Stimulated activated CD4-positive, alpha-beta T cell treated with anti-CD3 and anti-CD28 coated beads, Interleukin-15, amount 100 ng/mL, for 24 hours (primary cell): ENCODE measurements around the gene DHTKD1.

Experiments
- DNase-seq: peaks from one replicate; pipeline ENCODE4 v3.0.0-alpha.2; 2020

Gene DHTKD1, protein sequence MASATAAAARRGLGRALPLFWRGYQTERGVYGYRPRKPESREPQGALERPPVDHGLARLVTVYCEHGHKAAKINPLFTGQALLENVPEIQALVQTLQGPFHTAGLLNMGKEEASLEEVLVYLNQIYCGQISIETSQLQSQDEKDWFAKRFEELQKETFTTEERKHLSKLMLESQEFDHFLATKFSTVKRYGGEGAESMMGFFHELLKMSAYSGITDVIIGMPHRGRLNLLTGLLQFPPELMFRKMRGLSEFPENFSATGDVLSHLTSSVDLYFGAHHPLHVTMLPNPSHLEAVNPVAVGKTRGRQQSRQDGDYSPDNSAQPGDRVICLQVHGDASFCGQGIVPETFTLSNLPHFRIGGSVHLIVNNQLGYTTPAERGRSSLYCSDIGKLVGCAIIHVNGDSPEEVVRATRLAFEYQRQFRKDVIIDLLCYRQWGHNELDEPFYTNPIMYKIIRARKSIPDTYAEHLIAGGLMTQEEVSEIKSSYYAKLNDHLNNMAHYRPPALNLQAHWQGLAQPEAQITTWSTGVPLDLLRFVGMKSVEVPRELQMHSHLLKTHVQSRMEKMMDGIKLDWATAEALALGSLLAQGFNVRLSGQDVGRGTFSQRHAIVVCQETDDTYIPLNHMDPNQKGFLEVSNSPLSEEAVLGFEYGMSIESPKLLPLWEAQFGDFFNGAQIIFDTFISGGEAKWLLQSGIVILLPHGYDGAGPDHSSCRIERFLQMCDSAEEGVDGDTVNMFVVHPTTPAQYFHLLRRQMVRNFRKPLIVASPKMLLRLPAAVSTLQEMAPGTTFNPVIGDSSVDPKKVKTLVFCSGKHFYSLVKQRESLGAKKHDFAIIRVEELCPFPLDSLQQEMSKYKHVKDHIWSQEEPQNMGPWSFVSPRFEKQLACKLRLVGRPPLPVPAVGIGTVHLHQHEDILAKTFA

DNA sequence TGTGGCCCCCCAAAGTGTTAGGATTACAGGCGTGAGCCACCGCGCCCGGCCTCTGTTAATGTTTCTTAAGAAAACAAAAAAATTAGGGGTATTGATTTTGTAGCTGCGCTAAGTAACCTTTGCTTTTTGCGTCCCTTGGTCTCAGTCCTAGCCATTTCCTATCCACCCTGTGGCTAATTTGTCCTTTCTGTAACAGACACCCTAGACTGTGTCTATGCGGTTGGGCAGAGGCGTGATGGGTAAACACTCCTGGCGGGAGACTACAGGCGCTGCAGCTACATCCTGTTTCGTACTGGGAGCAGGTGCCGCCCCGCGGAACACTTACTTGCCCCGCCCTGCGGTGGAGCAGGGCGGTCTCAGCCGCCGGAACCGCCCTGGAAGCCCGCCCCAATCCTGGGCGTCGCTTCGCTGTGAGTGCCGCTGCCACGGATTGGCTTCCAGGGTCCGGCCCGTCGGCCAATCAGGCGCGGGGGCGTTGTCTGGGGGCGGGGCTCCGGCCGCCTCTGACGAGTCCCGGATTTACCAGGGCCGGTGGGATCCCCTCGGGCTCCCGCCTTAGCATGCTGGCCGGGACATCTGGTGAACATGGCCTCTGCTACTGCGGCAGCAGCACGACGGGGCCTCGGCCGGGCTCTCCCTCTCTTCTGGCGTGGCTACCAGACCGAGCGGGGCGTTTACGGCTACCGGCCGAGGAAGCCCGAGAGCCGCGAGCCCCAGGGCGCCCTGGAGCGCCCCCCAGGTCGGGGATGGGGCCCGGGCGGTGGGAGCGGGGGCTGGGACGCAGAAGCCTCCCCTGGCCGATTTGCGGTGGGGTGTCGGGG is at the start of gene DHTKD1:
Gene DHTKD1 (plus strand): TSS at position 506 of the 821 bp plus-strand sequence. CDS start 80 bp downstream, at position 586.
- DNase-seq = peak; percentile 100

DNA sequence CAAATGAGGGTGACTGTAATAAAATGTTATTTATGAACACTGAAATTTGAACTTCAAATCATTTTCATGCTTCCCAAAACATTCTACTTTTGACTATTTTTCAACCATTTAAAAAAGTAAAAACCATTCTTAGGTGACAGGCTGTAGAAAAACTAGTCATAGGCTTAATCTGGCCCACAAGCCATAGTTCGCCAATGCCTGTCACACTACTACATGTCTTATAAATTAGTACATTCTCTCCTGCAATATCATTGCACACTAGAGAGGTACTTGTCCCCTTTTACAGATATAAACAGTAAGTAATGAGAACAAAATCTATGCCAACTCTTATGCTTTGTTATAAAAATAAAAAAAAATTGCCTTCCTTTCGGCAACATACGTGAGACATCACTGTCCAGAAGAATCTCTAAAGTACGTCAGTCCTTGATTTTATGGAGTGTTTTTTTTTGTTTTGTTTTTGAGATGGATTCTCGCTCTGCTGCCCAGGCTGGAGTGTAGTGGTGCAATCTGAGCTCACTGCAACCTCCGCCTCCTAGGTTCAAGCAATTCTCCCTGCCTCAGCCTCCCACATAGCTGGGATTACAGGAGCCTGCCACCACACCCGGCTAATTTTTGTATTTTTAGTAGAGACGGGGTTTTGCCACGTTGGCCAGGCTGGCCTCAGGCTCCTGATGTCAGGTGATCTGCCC is 49.3 kb upstream of the DHTKD1 start:
- DNase-seq = no peak

DNA sequence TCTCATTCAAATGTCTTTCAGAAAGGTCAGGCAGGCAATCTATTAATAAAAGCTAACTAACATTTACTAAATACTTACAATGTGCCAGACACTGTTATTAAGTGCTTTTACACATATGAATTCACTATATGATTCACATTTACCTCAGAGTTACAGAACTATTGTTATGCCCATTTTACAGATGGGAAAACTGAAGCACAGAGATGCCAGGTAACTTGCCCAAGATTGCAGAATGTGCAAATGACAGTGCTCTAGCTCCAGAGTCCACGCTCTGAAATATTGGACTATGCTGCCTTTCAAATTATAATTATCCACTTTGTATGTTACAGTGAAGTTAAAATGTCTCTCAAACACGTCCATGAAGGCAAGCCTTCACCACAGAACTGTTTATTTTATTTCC is 48.2 kb upstream of the DHTKD1 start:
- no peak for DNase-seq

DNA sequence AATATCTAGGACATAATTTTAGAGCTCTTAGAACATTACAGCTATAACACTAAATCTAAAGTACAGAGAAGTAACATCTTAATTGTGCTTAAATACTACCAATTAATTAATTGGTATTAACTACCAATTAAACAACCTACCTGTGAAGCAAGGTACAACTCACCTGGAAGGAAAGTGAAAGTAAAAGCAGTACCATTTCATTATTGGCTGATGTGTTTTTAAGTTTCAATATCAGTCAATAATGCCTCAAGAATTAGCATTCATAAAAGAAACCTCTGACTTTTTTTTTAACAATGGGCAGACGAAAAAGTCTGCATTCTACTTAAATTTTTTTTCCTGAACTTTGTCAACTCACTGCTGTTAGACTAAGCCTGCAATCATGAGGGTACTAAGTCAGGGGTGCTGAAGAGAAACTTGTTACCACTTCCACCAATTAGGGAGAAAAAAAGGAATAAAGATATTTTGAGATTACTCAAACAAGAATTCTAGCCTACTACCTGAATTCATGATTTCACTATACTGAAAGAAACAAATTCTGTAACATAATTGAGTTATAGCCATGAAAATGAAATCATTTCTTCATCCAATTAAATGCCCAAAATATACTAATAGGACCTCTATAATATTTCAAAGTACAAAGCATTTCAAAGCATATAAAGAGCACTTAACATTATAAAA is 46.0 kb upstream of the DHTKD1 start:
- no peak for DNase-seq

DNA sequence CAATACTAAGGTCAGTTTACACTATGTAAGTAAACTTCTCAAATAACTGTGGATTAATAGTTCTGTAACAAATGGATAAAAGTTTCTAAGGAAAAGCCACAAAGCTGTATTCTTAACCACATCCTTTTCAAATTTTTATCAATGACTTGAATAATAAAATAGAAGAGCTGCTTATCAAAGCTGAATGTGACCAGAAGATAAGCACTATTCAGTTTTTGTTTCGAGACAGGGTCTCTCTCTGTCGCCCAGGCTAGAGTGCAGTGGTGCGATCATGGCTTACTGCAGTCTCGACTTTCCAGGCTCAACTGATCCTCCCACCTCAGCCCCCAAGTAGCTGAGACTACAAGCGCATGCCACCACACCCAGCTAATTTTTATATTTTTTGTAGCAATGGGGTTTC is 43.2 kb upstream of the DHTKD1 start:
- DNase-seq = no peak

DNA sequence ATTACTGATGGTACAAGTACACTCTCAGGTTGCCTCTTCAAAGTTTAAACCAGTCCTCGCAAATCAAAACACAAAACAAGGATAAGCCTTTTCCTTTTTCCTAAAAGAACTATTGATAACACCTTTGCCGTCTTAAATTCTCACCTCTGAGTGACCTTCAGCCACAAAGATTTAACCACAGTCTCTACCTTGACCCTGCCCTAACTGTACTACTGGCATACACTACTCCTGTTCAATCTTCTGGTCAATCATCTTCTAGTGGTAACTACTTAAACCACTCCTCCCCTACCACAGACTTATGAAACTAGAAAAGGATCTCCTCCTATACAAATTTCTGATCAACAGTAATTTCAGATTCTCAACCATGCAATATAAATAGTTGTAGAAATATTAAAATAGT is 41.2 kb upstream of the DHTKD1 start:
- DNase-seq = no peak

DNA sequence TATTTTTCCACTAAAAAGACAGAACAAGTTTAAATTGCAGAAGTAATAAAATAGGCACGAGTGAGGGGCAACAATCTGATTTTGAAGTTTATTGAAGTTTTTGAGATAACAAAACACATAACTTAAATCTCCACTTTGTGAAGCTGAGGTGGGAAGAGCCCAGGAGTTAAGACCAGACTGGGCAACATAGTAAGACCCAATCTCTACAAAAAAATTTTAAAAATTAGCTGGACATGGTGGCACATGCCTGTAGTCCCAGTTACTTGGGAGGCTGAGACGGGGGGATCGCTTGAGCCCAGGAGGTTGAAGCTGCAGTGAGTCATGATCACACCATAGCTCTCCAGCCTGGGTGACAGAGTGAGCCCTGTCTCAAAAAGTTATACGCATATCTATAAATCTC is 37.4 kb upstream of the DHTKD1 start:
- no peak for DNase-seq

DNA sequence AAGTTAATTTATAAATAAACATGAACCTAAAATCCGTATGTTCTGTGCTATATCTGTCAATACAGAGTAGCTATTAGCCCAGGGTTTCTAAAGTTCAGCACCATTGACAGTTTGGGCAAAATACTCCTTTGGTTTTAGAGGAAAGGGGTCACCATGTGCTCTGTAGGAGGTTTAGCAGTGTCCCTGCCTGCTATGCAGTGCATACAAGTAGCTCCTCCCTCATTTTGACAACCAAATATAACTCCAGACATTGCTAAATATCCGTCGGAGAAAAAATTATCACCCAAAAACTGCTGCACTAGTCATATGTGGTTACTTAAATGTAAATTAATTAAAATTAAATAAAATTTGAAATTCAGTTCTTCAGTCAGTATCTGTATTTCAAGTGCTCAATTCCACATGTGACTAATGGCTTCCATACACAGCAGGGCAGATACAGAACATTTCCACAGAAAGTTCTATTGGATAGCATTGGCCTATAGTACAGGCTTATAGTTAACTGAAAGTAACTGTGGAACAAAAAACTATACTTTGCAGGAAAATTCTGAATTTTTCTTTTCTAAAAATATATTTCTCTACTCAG is 32.6 kb upstream of the DHTKD1 start:
- no peak for DNase-seq

DNA sequence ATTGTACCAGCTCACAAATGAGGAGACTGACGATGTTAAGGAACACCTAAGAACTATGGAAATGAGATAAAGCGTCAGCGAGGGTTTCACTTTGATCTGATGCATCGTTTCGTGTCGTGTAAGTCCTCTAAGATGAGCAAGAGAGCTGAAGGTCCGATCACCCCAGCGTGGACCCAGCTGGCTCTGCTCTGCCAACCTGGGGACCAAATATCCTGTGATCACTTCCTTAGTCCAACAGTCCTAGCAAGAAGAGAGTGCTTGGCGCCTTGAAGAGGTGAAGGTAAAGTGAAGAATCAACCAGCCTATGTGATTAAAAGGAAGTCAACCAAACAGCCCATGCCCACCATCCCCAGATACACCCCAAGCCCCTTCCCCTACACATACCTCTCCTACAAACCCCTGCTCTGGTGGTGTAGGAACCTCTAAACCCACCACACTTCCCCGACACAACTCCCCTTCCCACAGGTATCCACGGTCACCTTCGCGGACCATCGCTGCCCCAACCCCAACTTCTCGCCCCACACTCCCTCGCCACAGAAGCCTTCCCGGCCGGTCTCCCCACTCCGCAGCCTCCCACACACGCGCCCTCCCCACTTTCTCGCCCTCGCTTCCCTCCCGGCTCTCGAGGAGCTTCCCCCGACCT is 26.9 kb upstream of the DHTKD1 start:
- DNase-seq = peak; percentile 44

DNA sequence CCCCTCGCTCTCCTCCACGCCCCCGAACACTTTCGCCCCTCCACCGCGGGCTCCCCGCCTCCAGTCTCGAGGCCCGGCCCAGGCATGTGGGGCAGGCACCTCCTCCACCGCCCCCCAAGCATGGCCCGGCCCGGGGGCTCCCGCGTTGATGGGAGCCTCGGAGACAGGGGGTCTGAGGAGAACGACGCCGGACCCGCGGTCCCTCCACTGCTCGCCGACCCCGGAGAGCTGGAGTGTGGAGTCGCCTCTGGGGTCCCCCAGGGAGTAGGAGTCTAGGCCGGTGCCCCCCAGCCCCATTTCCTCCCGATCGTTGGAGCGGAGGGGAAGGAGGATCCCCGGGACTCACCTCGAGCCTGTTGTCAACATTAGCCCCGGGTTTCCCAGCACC is 26.4 kb upstream of the DHTKD1 start:
- DNase-seq = peak; percentile 63

DNA sequence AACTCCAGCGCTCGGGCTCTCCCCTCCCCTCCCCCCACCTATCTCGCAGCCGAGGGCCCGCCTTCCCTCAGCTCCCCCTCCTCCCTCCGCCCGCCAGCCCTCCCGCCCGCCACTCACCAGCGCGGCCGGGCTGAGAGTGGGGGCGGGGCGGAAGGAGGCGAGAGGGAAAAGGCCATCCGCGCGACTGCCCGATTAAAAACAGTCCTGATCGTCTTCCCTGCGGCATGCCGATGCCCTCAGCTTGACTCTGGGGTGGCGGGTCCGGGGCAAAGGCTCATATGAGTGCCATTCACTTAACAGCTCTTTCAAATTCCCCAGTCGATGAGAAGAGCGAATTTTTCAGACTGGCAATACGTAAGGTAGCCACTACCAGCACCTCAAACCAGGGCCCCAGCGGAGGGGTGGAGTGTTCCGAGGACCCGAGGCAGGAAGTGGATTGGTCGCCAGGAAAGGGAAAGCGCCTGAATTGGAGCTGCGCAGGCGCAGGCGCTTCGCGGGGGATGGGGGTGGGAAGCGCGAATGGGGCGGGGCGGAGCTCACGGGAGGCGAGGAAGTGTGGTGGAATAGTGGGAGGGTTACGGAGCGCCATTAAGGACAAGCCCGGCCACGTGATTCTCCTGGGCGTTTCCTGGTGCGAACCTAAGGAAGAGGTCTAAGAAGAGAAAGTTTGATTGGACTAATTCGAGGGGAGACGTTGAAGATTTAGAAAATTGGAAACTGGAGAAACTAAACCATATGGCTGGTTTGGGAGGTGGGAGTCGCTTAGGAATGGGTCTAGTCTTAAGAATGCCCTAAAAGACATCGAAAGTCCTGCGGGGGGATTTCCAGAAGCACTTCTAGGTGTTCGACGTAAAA is 25.7 kb upstream of the DHTKD1 start, which contains the start of gene UPF2:
Gene UPF2 (minus strand): TSS at position 13 of the 855 bp plus-strand sequence. CDS start 7,386 bp downstream, outside the sequence.
- DNase-seq = peak; percentile 98

DNA sequence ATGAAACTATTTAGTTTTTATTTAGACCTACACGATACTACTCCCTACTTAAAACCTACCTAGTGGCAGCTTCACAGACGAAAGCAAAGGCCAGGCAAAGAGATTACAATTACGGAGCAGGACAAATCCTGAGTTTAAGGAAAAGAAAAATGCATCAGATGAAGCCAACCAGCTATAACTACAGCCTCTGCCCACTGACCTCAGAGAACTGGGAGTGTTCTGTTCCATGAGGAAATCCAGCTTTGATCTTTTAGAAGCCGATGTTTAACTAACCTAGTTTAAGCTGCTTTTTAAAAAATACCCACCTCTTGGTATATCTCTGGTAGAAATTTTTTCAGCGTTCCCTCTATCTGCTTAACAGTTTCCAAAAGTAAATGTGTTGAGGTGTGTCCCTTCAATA is 23.2 kb upstream of the DHTKD1 start:
- DNase-seq = no peak

DNA sequence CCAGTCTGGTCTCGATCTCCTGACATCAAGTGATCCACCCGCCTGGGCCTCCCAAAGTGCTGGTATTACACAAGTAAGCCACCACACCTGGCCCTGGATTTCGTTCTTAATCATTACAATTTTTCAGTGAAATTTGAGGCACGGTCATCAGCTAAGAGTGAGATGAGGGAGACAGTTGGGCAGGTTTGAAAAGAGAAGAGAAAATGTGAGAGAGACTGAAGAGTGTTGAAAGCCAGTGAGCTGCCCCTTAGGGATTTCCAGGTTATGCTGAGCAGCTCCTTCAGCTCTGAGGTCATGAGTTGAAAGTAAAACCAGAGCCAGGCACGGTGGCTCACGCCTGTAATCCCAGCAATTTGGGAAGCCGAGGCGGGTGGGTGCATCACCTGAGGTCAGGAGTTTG is 20.2 kb upstream of the DHTKD1 start:
- DNase-seq = no peak

DNA sequence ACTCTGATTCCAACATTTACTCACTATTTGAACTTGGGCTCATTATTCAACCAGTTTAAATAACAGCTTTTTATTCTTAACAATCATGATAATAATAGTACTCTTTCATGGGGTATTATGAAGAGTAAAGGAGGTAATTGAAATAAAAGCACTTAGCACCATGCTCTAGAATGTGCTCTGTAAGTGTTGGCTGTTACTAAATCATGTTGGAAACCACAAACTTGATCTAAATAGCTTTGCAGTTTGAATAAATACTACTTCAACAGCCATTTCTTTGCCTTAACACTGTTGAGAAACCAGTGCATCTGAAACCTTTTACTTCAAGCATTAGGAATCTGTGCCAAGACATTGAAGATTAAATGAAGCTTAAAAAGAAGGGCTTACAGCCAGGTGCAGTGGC is 18.2 kb upstream of the DHTKD1 start:
- no peak for DNase-seq

DNA sequence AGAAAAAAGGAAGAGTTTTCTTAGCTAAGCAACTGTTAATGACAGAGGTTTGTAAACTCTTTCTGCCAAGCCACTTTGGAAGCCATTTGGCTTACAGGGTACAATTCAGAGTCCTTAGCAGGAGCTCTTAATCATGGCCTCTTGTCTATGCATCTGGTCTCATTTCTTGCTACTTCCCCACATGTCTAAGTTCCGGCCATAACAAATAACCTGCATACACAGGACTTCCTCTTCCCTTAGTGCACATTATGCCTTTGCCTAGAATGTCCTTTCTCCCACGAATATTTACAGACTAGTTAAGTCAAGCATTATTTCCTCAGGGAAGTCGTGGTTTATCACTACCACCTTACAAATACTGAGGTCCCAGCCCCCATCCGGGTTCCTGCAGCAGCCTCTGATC is 17.5 kb upstream of the DHTKD1 start:
- no peak for DNase-seq

DNA sequence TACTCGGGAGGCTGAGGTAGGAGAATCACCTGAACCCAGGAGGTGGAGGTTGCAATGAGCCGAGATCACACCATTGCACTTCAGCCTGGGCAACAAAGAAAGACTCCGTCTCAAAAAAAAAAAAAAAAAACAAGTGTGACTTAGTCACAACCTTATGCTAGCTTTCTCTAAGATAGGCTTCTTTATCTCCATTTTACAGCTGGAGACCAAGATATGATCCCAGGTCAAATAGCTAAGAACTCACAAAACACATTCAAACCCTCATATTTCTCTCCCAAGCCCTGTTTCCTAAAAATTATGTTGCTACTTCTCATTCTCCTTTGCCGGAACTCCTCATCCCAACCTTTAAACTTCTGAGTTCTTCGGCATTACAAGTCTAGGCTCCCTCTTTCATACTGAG is 13.0 kb upstream of the DHTKD1 start:
- DNase-seq = no peak

DNA sequence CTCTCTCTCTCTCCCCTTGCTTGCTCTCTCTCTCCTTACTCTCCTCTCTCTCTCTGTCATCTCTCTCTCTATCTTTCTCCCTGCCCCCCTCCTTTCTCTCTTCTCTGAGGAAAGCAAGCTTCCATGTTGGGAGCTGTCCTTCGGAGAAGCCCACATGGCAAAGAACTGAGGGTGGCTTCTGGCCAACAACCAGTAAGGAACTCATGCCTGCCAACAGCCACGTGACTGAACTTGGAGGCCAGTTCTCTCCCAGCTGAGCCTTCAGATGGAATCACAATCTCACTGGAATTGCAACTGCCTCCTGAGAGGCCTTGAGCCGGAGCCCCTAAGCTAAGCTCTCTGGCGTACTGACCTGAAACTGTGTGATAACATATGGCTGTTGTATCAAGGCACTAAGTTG is 12.0 kb upstream of the DHTKD1 start:
- no peak for DNase-seq

DNA sequence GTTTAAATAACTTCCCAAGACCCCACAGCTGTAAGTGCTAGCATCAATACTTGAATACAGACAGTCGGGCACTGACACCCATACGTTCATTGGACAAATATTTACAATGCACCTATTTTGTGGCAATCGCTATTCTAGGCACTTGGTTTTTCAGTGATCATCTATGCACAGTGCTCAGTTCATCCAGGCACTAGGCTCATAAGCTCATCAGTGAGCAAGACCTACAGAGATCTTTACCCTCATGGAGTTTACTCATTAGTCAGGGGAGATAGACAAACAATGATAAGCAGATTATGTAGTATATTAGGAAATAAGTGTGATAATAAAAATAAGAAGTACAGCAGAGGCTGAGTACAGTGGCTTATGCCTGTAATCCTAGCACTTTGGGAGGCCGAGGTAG is 7.6 kb upstream of the DHTKD1 start:
- DNase-seq = no peak

DNA sequence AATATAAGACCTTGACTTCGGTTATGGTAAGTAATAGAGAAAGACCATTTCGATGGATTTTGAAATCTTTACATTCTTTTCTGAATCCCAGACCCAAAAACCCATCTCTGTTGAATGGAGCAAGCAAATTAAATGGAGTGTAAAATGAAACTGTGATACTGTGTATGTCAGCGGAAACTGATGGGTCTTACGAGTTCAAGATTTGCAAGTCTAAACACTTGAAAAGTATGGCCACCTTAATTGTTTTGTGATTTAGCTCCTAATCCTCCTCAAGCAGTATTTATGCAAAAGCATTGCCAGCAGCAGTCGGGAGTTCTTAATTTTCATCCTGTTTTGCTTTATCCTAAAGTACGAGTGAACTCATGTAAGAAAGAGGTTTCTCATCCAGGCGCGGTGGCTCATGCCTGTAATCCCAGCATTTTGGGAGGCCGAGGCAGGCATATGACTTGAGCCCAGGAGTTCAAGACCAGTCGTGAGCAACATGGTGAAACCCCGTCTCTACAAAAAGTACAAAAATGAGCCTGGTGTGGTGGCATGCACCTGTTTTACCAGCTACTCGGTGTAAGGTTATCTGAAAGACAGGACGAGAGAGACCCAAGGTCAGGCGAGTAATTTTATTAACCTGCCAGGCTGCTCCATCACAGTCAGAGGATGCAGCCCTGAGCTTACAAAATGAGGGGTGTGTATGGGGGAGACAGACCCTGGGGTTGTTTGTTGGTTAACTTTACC is 5.8 kb upstream of the DHTKD1 start:
- DNase-seq = no peak
